ENCODE results near the gene RGS13.

- TF ChIP-seq, protein P1, sequence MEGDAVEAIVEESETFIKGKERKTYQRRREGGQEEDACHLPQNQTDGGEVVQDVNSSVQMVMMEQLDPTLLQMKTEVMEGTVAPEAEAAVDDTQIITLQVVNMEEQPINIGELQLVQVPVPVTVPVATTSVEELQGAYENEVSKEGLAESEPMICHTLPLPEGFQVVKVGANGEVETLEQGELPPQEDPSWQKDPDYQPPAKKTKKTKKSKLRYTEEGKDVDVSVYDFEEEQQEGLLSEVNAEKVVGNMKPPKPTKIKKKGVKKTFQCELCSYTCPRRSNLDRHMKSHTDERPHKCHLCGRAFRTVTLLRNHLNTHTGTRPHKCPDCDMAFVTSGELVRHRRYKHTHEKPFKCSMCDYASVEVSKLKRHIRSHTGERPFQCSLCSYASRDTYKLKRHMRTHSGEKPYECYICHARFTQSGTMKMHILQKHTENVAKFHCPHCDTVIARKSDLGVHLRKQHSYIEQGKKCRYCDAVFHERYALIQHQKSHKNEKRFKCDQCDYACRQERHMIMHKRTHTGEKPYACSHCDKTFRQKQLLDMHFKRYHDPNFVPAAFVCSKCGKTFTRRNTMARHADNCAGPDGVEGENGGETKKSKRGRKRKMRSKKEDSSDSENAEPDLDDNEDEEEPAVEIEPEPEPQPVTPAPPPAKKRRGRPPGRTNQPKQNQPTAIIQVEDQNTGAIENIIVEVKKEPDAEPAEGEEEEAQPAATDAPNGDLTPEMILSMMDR (IDR thresholded peaks at IDR 0.05; ENCODE audit: insufficient read depth, low read depth, low read length): no peak
- no peak for TF ChIP-seq EZH2 (IDR thresholded peaks at IDR 0.05; ENCODE audit: insufficient read depth, low read length)
Observed at GRCh38 chr1:192615055-192615454, 20.9 kb upstream of the RGS13 start.

All from astrocyte (in vitro differentiated cells and primary cell).